ENCODE data around the gene PBOV1.

- TF ChIP-seq CTCF (IDR thresholded peaks at IDR 0.05) (no peak), POLR2A (IDR thresholded peaks at IDR 0.05) (no peak)
Measured at GRCh38 chr6:138258197-138258596, 39.9 kb upstream of the PBOV1 start.

All from stomach (tissue), 4 donors.